Endothelial cell of umbilical vein (primary cell): Measurements from ENCODE around the gene MYO1A. TPM values are rescaled to one million over a fixed set of nuclear protein-coding genes. Genes with fewer than 3 reads are reported as not detected.

Experiments
- BruUV-seq: library from RNA; stranded (reverse); fragments of 400-500 nt; replicated peaks from 2 replicates; lab custom pipeline; 2021; lab: Mats Ljungman, UMichigan
- CTCF ChIA-PET: fragments of 300-600, 350-600 bp; sonication (Branson Sonifier 250); formaldehyde crosslinking; loops from one replicate; lab custom pipeline; 2021; ENCODE audit warnings: antibody characterized with exemption, inconsistent platforms; lab: Charles Lee
- POLR2A ChIA-PET: fragments of 300-600, 350-600 bp; sonication (Branson Sonifier 250); formaldehyde crosslinking; loops from one replicate; lab custom pipeline; 2021; ENCODE audit warnings: antibody characterized with exemption, inconsistent platforms; lab: Charles Lee
- DNase-seq: peaks from one replicate; pipeline ENCODE4 v3.0.0-alpha.2; 2011; ENCODE audit warnings: low read depth, low spot score
- FAIRE-seq: peaks from 2 replicates; lab custom pipeline; 2011; peaks lifted over from hg19 to GRCh38; lab: Jason Lieb, UNC
- H2AFZ ChIP-seq: 2 replicates; pipeline ENCODE4 v1.6.0; 2012; ENCODE audit warnings: low read depth, low read length, control low read depth, inconsistent platforms
- H3K27ac ChIP-seq: 2 replicates; pipeline ENCODE4 v1.5.1; 2011; ENCODE audit warnings: low read depth, mild to moderate bottlenecking, control low read depth, low read length, moderate library complexity; ENCODE audit not compliant: insufficient read depth
- H3K27me3 ChIP-seq, 2 experiments: 2 replicates each; pipeline versions ENCODE4 v1.6.0 to v1.6.1; 2011; ENCODE audit warnings: low read length in 2 of 2, mixed read lengths in 1 of 2; ENCODE audit not compliant: control insufficient read depth in 2 of 2, insufficient read depth in 2 of 2
- H3K36me3 ChIP-seq, 2 experiments: 2 replicates in 1 of 2; 3 replicates in 1 of 2; pipeline ENCODE4 v1.5.1; 2011; ENCODE audit warnings: low read length in 2 of 2, mild to moderate bottlenecking in 1 of 2, moderate library complexity in 1 of 2; ENCODE audit not compliant: control insufficient read depth in 2 of 2, insufficient read depth in 2 of 2; ENCODE audit errors: extremely low read depth in 1 of 2
- H3K4me1 ChIP-seq: 3 replicates; pipeline ENCODE4 v1.5.1; 2011; ENCODE audit warnings: mild to moderate bottlenecking, low read length; ENCODE audit not compliant: control insufficient read depth, insufficient read depth; ENCODE audit errors: extremely low read depth
- H3K4me2 ChIP-seq: 2 replicates; pipeline ENCODE4 v1.6.1; 2011; ENCODE audit warnings: low read length, control low read depth, mixed read lengths; ENCODE audit not compliant: insufficient read depth
- H3K4me3 ChIP-seq, 3 experiments: fragments of 200-600 bp in 1 of 3; sonication (generic), shearing (Covaris generic) in 1 of 3; replicated peaks in 1 of 3; 2 replicates each; pipeline ENCODE4 v1.5.1; 2011 to 2016; ENCODE audit warnings: control low read depth in 3 of 3, low read length in 3 of 3, mild to moderate bottlenecking in 2 of 3, inconsistent platforms in 1 of 3, low read depth in 1 of 3, moderate library complexity in 1 of 3; ENCODE audit not compliant: insufficient read depth in 1 of 3
- H3K79me2 ChIP-seq: 2 replicates; pipeline ENCODE4 v1.6.0; 2012; ENCODE audit warnings: low read length, inconsistent platforms; ENCODE audit not compliant: control insufficient read depth, insufficient read depth
- H3K9ac ChIP-seq: replicated peaks from 2 replicates; pipeline ENCODE3; 2011; ENCODE audit warnings: low read length, control low read depth; ENCODE audit not compliant: insufficient read depth; ENCODE audit errors: extremely low read depth
- H3K9me1 ChIP-seq: replicated peaks from 3 replicates; pipeline ENCODE4 v1.6.0; 2011; ENCODE audit warnings: mild to moderate bottlenecking, low read length; ENCODE audit not compliant: control insufficient read depth, insufficient read depth; ENCODE audit errors: extremely low read depth
- H3K9me3 ChIP-seq: replicated peaks from 2 replicates; pipeline ENCODE4 v1.5.1; 2012; ENCODE audit warnings: low read length, inconsistent platforms; ENCODE audit not compliant: control insufficient read depth, insufficient read depth
- H4K20me1 ChIP-seq: replicated peaks from 2 replicates; pipeline ENCODE3; 2011; ENCODE audit warnings: mild to moderate bottlenecking, low read length; ENCODE audit not compliant: control insufficient read depth, insufficient read depth; ENCODE audit errors: extremely low read depth
- CTCF ChIP-seq, 2 donors: IDR thresholded peaks; 1 replicate in 1 of 2; 2 replicates in 1 of 2; pipeline ENCODE4 v1.5.1; 2011; ENCODE audit warnings: low read length in 2 of 2, mild to moderate bottlenecking in 2 of 2, moderate library complexity in 2 of 2, control low read depth in 1 of 2, inconsistent platforms in 1 of 2, low read depth in 1 of 2; ENCODE audit not compliant: insufficient read depth in 1 of 2; ENCODE audit errors: extremely low read depth in 1 of 2
- EZH2 ChIP-seq: IDR thresholded peaks from 2 replicates; pipeline ENCODE4 v1.6.1; 2012; ENCODE audit warnings: borderline replicate concordance, low read depth, mild to moderate bottlenecking, moderate library complexity, low read length, inconsistent platforms; ENCODE audit not compliant: severe bottlenecking
- FOS ChIP-seq: IDR thresholded peaks from 2 replicates; pipeline ENCODE4 v1.6.1; 2011; ENCODE audit warnings: mild to moderate bottlenecking, low read length, moderate library complexity, borderline replicate concordance; ENCODE audit not compliant: insufficient read depth
- GATA2 ChIP-seq: IDR thresholded peaks from 2 replicates; pipeline ENCODE4 v1.7.0; 2011; ENCODE audit warnings: low read depth, mild to moderate bottlenecking, moderate library complexity, mixed read lengths, low read length; ENCODE audit not compliant: insufficient read length, insufficient read depth
- JUN ChIP-seq: IDR thresholded peaks from 2 replicates; pipeline ENCODE4 v1.6.1; 2011; ENCODE audit warnings: borderline replicate concordance, low read depth; ENCODE audit not compliant: insufficient read length, insufficient read depth
- MAX ChIP-seq: IDR thresholded peaks from 2 replicates; pipeline ENCODE4 v1.6.1; 2011; ENCODE audit not compliant: insufficient read depth, insufficient read length
- MYC ChIP-seq: IDR thresholded peaks from one replicate; pipeline ENCODE4 v1.6.1; 2011; ENCODE audit warnings: mild to moderate bottlenecking, low read depth, low read length
- POLR2A ChIP-seq: IDR thresholded peaks from 2 replicates; pipeline ENCODE4 v1.6.1; 2012; ENCODE audit warnings: low read depth, mild to moderate bottlenecking, control low read depth, low read length
- POLR2AphosphoS5 ChIP-seq: IDR thresholded peaks from 2 replicates; pipeline ENCODE4 v1.6.1; 2012; ENCODE audit warnings: low read depth, mild to moderate bottlenecking, control low read depth, low read length, moderate library complexity; ENCODE audit not compliant: insufficient read depth
- dilution Hi-C: fragments of 300-500 bp; cut with MboI; formaldehyde crosslinking; loops from one replicate; pipeline ENCODE4 v1.15.0; 2019; ENCODE audit warnings: low sequenced_read_pairs; ENCODE audit not compliant: extremely low pct_ligation_motif_present
- intact Hi-C: fragments of 100-400 bp; cut with micrococcal nuclease; formaldehyde crosslinking; loops from one replicate; pipeline ENCODE4 v1.10.0; 2022
- polyA plus RNA-seq, 4 experiments: library from polyadenylated mRNA; depleted of rRNA in 3 of 4; stranded (reverse) in 3 of 4; unstranded in 1 of 4; fragments of >200 nt; gene quantifications; 2 replicates each; pipeline versions ENCODE4 v1.2.1 to v1.2.3, GENCODE V29; 2011 to 2012; ENCODE audit warnings: missing spikeins in 1 of 4
- total RNA-seq: library from RNA; stranded (reverse); gene quantifications from 2 replicates; pipeline ENCODE4 v1.2.3, GENCODE V29; 2021

The MYO1A gene
- total and polyA plus RNA-seq, 2 donors (not counting 3 experiments of a cell fraction or from before 2014, with no cell fraction given), result not detected

GRCh38 chr12:56988207-56988739, 61.7 kb downstream of the MYO1A start:
- H2AFZ ChIP-seq, result peak overlapping the region; percentile 45
- TF ChIP-seq POLR2AphosphoS5 (no peak), JUN (peak; percentile 32), CTCF (IDR thresholded peaks at IDR 0.05; ENCODE audit: extremely low read depth in 1 of 2, insufficient read depth in 1 of 2, low read depth in 1 of 2, low read length in 2 of 2) (no peak), MAX (no peak), FOS (no peak), GATA2 (peak; percentile 59), MYC (no peak), EZH2 (no peak), POLR2A (no peak)
- intact Hi-C loops (loop anchor here (5.0 kb wide), 1 partner anchor 351 kb away; no protein-coding TSS in a partner anchor), dilution Hi-C loops (no loop called here)
- H3K9ac ChIP-seq, result peak overlapping the region; percentile 0
- peaks cover 2 to 3% of the 10 kb centered on the region in 2 experiments for H3K27me3 ChIP-seq
- H3K27ac ChIP-seq, result peak overlapping the region; percentile 17
- H3K79me2 ChIP-seq, result no peaks in the 10 kb centered on the region
- DNase-seq (peak; percentile 80), FAIRE-seq (peak; percentile 82)
- peak overlapping the region; percentile 69 for H3K4me2 ChIP-seq
- H3K4me1 ChIP-seq, result peaks cover 30% of the 10 kb centered on the region
- no peak overlapping the region for H3K4me3 ChIP-seq
- H3K9me1 ChIP-seq, result no peaks in the 10 kb centered on the region
- ChIA-PET CTCF (interaction anchor here (0.5 to 2.7 kb wide), 29 partner anchors 9 to 467 kb away, joined by 3 to 50 read pairs (median 5); partner anchors contain the start of genes HSD17B6, MYO1A, RBMS2 and STAT6), POLR2A (no interaction called here)
- no peaks in the 10 kb centered on the region for H3K9me3 ChIP-seq
- H3K36me3 ChIP-seq, result no peaks in the 10 kb centered on the region
- no peaks in the 10 kb centered on the region for H4K20me1 ChIP-seq
- no TSS peak for BruUV-seq
